ENCODE data around the gene ABCG8.
A peak's percentile ranks its signal among the peaks of the same experiment; 100 is the strongest.

Gene ABCG8

DNA sequence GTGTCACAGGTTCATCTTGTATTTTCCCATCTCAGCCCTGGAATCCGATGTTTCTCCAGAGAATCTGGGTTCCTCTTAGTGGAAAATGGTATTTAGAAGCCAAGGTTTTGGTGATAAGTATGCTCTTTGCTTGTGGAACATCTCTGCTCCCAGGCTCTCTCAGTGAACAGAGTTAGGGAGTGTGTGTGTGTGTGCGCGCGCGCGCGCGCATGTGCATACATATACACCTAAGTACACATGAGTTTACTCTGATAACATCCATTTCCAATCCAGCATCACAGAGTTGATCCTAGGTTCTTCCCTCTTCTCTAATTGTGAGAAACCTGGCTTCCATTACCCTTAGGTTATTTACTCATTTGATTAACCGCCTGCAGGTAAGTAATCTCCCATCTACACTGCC is 41.7 kb downstream of the ABCG8 start:
- H3K9ac ChIP-seq = no peak overlapping the region
- no peak overlapping the region for H2AFZ ChIP-seq
- H3K4me1 ChIP-seq = peaks cover 9% of the 10 kb centered on the region

DNA sequence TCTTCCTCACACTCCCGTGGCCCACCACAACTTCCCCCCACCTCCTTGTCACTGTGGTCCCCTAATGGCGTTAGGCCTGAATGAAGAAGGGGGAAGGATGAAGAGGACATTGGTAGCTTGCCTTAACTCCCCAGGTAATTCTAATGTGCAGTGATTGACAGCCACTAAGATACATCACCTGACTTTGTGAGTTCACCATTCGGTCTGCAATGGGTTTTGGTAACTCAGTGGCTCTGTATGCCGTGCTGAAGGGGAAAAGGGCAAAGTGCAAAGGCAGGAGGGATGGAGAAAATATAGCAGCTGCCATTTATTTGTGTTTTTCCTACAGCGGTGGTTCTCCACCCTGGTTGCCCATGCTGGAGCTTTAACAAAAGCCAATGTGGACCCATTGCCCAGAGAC is 42.2 kb downstream of the ABCG8 start:
- Histone ChIP-seq H3K27me3 (ENCODE audit: control insufficient read depth, insufficient read depth, low read length) (no peaks in the 10 kb centered on the region), H3K4me1 (peaks cover 9% of the 10 kb centered on the region), H3K79me2 (no peaks in the 10 kb centered on the region), H3K27ac (no peak overlapping the region), H3K4me3 (ENCODE audit: low read depth, low read length) (no peak overlapping the region), H3K4me2 (ENCODE audit: low read length) (no peak overlapping the region), H3K36me3 (ENCODE audit: control insufficient read depth, insufficient read depth, low read length) (no peaks in the 10 kb centered on the region), H3K9me3 (ENCODE audit: control insufficient read depth, low read length) (no peaks in the 10 kb centered on the region), H3K9ac (no peak overlapping the region), H2AFZ (no peak overlapping the region)
- TF ChIP-seq, protein P1, sequence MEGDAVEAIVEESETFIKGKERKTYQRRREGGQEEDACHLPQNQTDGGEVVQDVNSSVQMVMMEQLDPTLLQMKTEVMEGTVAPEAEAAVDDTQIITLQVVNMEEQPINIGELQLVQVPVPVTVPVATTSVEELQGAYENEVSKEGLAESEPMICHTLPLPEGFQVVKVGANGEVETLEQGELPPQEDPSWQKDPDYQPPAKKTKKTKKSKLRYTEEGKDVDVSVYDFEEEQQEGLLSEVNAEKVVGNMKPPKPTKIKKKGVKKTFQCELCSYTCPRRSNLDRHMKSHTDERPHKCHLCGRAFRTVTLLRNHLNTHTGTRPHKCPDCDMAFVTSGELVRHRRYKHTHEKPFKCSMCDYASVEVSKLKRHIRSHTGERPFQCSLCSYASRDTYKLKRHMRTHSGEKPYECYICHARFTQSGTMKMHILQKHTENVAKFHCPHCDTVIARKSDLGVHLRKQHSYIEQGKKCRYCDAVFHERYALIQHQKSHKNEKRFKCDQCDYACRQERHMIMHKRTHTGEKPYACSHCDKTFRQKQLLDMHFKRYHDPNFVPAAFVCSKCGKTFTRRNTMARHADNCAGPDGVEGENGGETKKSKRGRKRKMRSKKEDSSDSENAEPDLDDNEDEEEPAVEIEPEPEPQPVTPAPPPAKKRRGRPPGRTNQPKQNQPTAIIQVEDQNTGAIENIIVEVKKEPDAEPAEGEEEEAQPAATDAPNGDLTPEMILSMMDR (IDR thresholded peaks at IDR 0.05) = no peak

More for the DNA sequence above, 41.7 kb downstream of the ABCG8 start:
- no peaks in the 10 kb centered on the region for H3K79me2 ChIP-seq
- H3K27ac ChIP-seq = no peak overlapping the region
- TF ChIP-seq, protein P1 (IDR thresholded peaks at IDR 0.05) = no peak
- no peak overlapping the region for H3K4me2 ChIP-seq (ENCODE audit: low read length)
- H3K9me3 ChIP-seq (ENCODE audit: control insufficient read depth, low read length) = no peaks in the 10 kb centered on the region
- H3K4me3 ChIP-seq (ENCODE audit: low read depth, low read length) = no peak overlapping the region
- no peaks in the 10 kb centered on the region for H3K36me3 ChIP-seq (ENCODE audit: control insufficient read depth, insufficient read depth, low read length)
- no peaks in the 10 kb centered on the region for H3K27me3 ChIP-seq (ENCODE audit: control insufficient read depth, insufficient read depth, low read length)

DNA sequence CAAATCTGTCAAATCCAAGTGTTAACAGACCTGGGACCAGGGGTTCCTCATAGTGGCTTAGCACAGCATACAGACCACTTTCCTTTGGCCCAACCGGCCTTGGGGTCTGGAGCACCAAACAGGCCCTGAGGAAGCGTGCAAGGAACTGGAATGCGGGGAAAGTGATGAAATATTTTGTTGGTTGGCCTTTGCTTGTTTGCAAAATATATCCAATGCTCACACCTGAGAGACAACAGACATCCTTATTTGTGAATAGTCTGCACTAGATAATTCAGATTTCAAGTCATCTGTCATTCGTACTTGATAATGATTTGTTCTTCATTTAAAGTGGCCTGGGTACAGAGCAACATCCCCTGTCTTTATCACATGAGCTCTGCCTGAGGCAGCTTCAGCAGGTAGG is 43.5 kb downstream of the ABCG8 start:
- H3K4me2 ChIP-seq (ENCODE audit: low read length) = no peak overlapping the region
- H3K4me3 ChIP-seq (ENCODE audit: low read depth, low read length) = no peak overlapping the region
- H3K9ac ChIP-seq = no peak overlapping the region
- H3K79me2 ChIP-seq = no peaks in the 10 kb centered on the region
- TF ChIP-seq, protein P1 (IDR thresholded peaks at IDR 0.05) = no peak
- no peaks in the 10 kb centered on the region for H3K9me3 ChIP-seq (ENCODE audit: control insufficient read depth, low read length)
- peak overlapping the region; percentile 8 for H3K27ac ChIP-seq
- H3K36me3 ChIP-seq (ENCODE audit: control insufficient read depth, insufficient read depth, low read length) = no peaks in the 10 kb centered on the region
- peak overlapping the region; percentile 29 for H2AFZ ChIP-seq
- H3K27me3 ChIP-seq (ENCODE audit: control insufficient read depth, insufficient read depth, low read length) = no peaks in the 10 kb centered on the region
- H3K4me1 ChIP-seq = peaks cover 9% of the 10 kb centered on the region

DNA sequence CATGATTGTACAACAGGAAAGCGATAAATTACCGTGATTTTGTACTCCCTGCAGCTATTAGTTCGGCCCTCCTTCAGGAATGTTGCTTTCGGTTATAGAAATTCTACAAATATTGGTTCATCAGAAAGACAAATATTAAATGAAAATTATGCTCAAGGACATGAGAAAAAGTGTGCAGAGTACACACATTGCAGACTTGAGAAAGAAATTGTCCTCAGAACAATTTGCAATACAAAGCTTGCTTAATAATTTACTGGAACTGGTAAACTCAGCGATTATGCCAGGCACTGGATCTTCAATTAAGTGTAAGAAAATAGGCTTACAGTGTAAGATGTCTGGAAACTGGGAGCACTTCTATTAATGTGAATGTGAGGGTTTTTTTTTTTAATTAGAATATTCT is 45.9 kb downstream of the ABCG8 start:
- H3K4me1 ChIP-seq = peaks cover 9% of the 10 kb centered on the region
- no peaks in the 10 kb centered on the region for H3K79me2 ChIP-seq
- no peak overlapping the region for H3K4me2 ChIP-seq (ENCODE audit: low read length)
- TF ChIP-seq, protein P1 (IDR thresholded peaks at IDR 0.05) = no peak
- H3K4me3 ChIP-seq (ENCODE audit: low read depth, low read length) = no peak overlapping the region
- H3K9me3 ChIP-seq (ENCODE audit: control insufficient read depth, low read length) = no peaks in the 10 kb centered on the region
- no peak overlapping the region for H3K27ac ChIP-seq
- no peak overlapping the region for H3K9ac ChIP-seq
- no peaks in the 10 kb centered on the region for H3K36me3 ChIP-seq (ENCODE audit: control insufficient read depth, insufficient read depth, low read length)
- H2AFZ ChIP-seq = no peak overlapping the region
- H3K27me3 ChIP-seq (ENCODE audit: control insufficient read depth, insufficient read depth, low read length) = no peaks in the 10 kb centered on the region

DNA sequence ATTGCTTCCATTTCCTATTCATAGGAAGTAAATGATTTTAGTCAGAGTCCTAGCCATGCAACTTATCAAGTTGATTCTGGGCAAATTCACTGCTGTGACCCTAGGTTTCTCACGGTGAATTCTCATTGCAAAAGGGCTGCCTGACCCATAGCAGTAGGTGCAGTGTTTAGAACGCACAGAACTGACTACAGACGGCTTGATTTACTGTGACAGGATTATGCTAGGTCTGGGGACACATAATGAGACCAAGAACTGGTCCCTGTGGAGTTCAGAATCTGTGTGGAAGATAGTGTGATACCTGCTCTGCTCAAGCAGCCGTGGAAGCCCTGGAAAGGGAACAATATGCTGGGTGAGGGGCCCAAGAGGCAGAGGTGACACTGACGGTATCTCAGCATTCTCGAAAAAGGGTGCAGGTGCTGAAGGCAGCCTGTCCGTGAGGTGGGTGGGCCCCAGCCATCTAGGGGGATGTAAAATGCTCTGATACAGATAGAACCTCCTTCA is 46.4 kb downstream of the ABCG8 start:
- TF ChIP-seq, protein P1 (IDR thresholded peaks at IDR 0.05) = no peak
- Histone ChIP-seq H3K4me1 (peaks cover 9% of the 10 kb centered on the region), H3K4me3 (ENCODE audit: low read depth, low read length) (no peak overlapping the region), H3K27ac (no peak overlapping the region), H3K4me2 (ENCODE audit: low read length) (no peak overlapping the region), H3K9ac (no peak overlapping the region), H3K27me3 (ENCODE audit: control insufficient read depth, insufficient read depth, low read length) (no peaks in the 10 kb centered on the region), H3K9me3 (ENCODE audit: control insufficient read depth, low read length) (no peaks in the 10 kb centered on the region), H3K36me3 (ENCODE audit: control insufficient read depth, insufficient read depth, low read length) (no peaks in the 10 kb centered on the region), H2AFZ (no peak overlapping the region), H3K79me2 (no peaks in the 10 kb centered on the region)

Measured in parathyroid adenoma (tissue), 2 donors.